WTC11 (cell line): ENCODE results near the gene DSTYK. TPM values are rescaled to one million over a fixed set of nuclear protein-coding genes. Genes with fewer than 3 reads are reported as not detected.

ENCODE experiments used
- ATAC-seq: fragments of 200-7000 bp; cut with Tn5 transposase; 2 replicates; pipeline ENCODE4 v1.10.0; 2021; ENCODE audit warnings: mild to moderate bottlenecking, moderate library complexity
- CTCF ChIA-PET: fragments of 300-600 bp; sonication (Branson Sonifier 250); formaldehyde crosslinking; loops from one replicate; lab custom pipeline; 2021; ENCODE audit warnings: antibody characterized with exemption; lab: Charles Lee
- POLR2A ChIA-PET: fragments of 350-600 bp; sonication (Branson Sonifier 250); formaldehyde crosslinking; loops from one replicate; lab custom pipeline; 2021; ENCODE audit warnings: antibody characterized with exemption; lab: Charles Lee
- DNase-seq: peaks from one replicate; pipeline ENCODE4 v3.0.0; 2021; ENCODE audit warnings: low spot score
- H3K27ac Mint-ChIP-seq: 2 replicates; pipeline ENCODE4 v1.8.0; 2021; ENCODE audit warnings: mixed read lengths
- H3K27me3 Mint-ChIP-seq: 2 replicates; pipeline ENCODE4 v1.8.0; 2021; ENCODE audit warnings: low read depth, mild to moderate bottlenecking, moderate library complexity, mixed read lengths
- H3K36me3 Mint-ChIP-seq: 2 replicates; pipeline ENCODE4 v1.8.0; 2021; ENCODE audit warnings: mixed read lengths
- H3K4me1 Mint-ChIP-seq: 2 replicates; pipeline ENCODE4 v1.8.0; 2022; ENCODE audit warnings: mixed read lengths
- H3K4me3 Mint-ChIP-seq: 2 replicates; pipeline ENCODE4 v1.8.0; 2021; ENCODE audit warnings: mild to moderate bottlenecking, moderate library complexity, mixed read lengths
- H3K9me3 Mint-ChIP-seq: 2 replicates; pipeline ENCODE4 v1.8.0; 2021; ENCODE audit warnings: mixed read lengths
- CBFB ChIP-seq: sonication (generic); formaldehyde crosslinking; IDR thresholded peaks from 2 replicates; pipeline ENCODE4 v1.8.1; 2022; ENCODE audit warnings: mild to moderate bottlenecking, low read depth, missing genetic modification reagents
- CREB1 ChIP-seq: sonication (generic); formaldehyde crosslinking; IDR thresholded peaks from 2 replicates; pipeline ENCODE4 v1.8.0; 2023; ENCODE audit warnings: mild to moderate bottlenecking, missing genetic modification reagents
- E2F1 ChIP-seq: sonication (generic); formaldehyde crosslinking; IDR thresholded peaks from 2 replicates; pipeline ENCODE4 v1.8.0; 2022; ENCODE audit warnings: mild to moderate bottlenecking, missing genetic modification reagents
- ETV6 ChIP-seq: sonication (generic); formaldehyde crosslinking; IDR thresholded peaks from 2 replicates; pipeline ENCODE4 v1.8.1; 2022; ENCODE audit warnings: mild to moderate bottlenecking, missing genetic modification reagents
- GTF2I ChIP-seq: fragments of 250-450 bp; sonication (Bioruptor Pico); conservative IDR thresholded peaks from 2 replicates; pipeline ENCODE4 v1.4.0; 2021; ENCODE audit warnings: mild to moderate bottlenecking
- HMGXB4 ChIP-seq: sonication (generic); formaldehyde crosslinking; IDR thresholded peaks from 2 replicates; pipeline ENCODE4 v1.8.1; 2023; ENCODE audit warnings: mild to moderate bottlenecking, moderate library complexity, missing genetic modification reagents
- MAX ChIP-seq: sonication (generic); formaldehyde crosslinking; IDR thresholded peaks from 2 replicates; pipeline ENCODE4 v1.8.0; 2022; ENCODE audit warnings: mild to moderate bottlenecking, missing genetic modification reagents
- NFATC4 ChIP-seq: fragments of 250-450 bp; sonication (Bioruptor Pico); IDR thresholded peaks from 2 replicates; pipeline ENCODE4 v1.9.0; 2021; ENCODE audit warnings: mild to moderate bottlenecking
- NFYB ChIP-seq: sonication (generic); formaldehyde crosslinking; conservative IDR thresholded peaks from 2 replicates; pipeline ENCODE4 v1.8.0; 2022; ENCODE audit warnings: low read depth, missing genetic modification reagents
- PRRX2 ChIP-seq: fragments of 250-450 bp; sonication (Bioruptor Pico); IDR thresholded peaks from 2 replicates; pipeline ENCODE4 v1.8.0; 2021; ENCODE audit warnings: mild to moderate bottlenecking
- RELA ChIP-seq: sonication (generic); formaldehyde crosslinking; IDR thresholded peaks from 2 replicates; pipeline ENCODE4 v1.8.1; 2022; ENCODE audit warnings: missing genetic modification reagents, mild to moderate bottlenecking, borderline replicate concordance
- TEAD1 ChIP-seq: sonication (generic); formaldehyde crosslinking; IDR thresholded peaks from 2 replicates; pipeline ENCODE4 v1.8.0; 2022; ENCODE audit warnings: mild to moderate bottlenecking, missing genetic modification reagents
- TP53 ChIP-seq: sonication (generic); formaldehyde crosslinking; IDR thresholded peaks from 2 replicates; pipeline ENCODE4 v1.8.1; 2023; ENCODE audit warnings: mild to moderate bottlenecking, missing genetic modification reagents
- ZNF121 ChIP-seq: sonication (generic); formaldehyde crosslinking; IDR thresholded peaks from 2 replicates; pipeline ENCODE4 v1.8.0; 2023; ENCODE audit warnings: missing genetic modification reagents
- ZNF138 ChIP-seq: sonication (generic); formaldehyde crosslinking; conservative IDR thresholded peaks from 2 replicates; pipeline ENCODE4 v1.8.1; 2022; ENCODE audit warnings: mild to moderate bottlenecking, moderate library complexity, missing genetic modification reagents
- ZNF416 ChIP-seq: fragments of 250-450 bp; sonication (Bioruptor Pico); IDR thresholded peaks from 2 replicates; pipeline ENCODE4 v1.9.0; 2021; ENCODE audit warnings: mild to moderate bottlenecking, inconsistent platforms
- ZNF423 ChIP-seq: fragments of 250-450 bp; sonication (Bioruptor Pico); IDR thresholded peaks from 2 replicates; pipeline ENCODE4 v2.1.2; 2022; ENCODE audit warnings: mild to moderate bottlenecking, moderate library complexity
- total RNA-seq: library from RNA; stranded (reverse); gene quantifications from 3 replicates; pipeline ENCODE4 v1.2.3, GENCODE V29; 2021
- TF ChIP-seq, protein P1 (sequence below): sonication (generic); formaldehyde crosslinking; IDR thresholded peaks from 2 replicates; pipeline ENCODE4 v1.8.0; 2022; ENCODE audit warnings: mild to moderate bottlenecking, missing genetic modification reagents
- TF ChIP-seq, protein P2 (sequence below): sonication (generic); formaldehyde crosslinking; IDR thresholded peaks from 2 replicates; pipeline ENCODE4 v1.8.0; 2022; ENCODE audit warnings: mild to moderate bottlenecking, missing genetic modification reagents
- TF ChIP-seq, protein P3 (sequence below): fragments of 250-450 bp; sonication (Bioruptor Pico); IDR thresholded peaks from 2 replicates; pipeline ENCODE4 v1.9.0; 2021; ENCODE audit warnings: moderate library complexity, mild to moderate bottlenecking, inconsistent platforms, borderline replicate concordance
- TF ChIP-seq, protein P4 (sequence below): fragments of 250-450 bp; sonication (Bioruptor Pico); IDR thresholded peaks from 2 replicates; pipeline ENCODE4 v1.9.0; 2021; ENCODE audit warnings: mild to moderate bottlenecking
- TF ChIP-seq, protein P5 (sequence below): sonication (generic); formaldehyde crosslinking; IDR thresholded peaks from 2 replicates; pipeline ENCODE4 v1.8.1; 2023; ENCODE audit warnings: mild to moderate bottlenecking, missing genetic modification reagents, moderate library complexity
- TF ChIP-seq, protein P6 (sequence below): sonication (generic); formaldehyde crosslinking; IDR thresholded peaks from 2 replicates; pipeline ENCODE4 v1.8.0; 2023; ENCODE audit warnings: mild to moderate bottlenecking, missing genetic modification reagents

The DSTYK gene
- total RNA-seq, 1 experiment from 2014 or later: 11.6 TPM

DNA sequence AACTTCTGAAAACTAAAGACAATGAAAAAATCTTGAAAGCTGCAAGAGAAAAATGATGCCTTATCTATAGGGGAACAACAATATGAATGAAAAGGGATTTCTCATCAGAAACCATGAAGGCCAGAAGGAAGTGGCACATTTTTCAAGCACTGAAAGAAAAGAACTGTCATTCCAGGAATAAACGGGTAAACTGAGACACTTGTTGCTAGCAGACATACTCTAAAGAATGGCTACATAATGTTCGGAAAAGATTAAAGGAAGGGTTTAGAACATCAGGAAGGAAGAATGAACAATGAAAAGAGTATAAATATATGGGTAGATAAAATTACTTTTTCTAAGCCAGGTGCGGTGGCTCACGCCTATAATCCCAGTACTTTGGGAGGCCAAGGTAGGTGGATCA, 104.2 kb downstream of the DSTYK start (continued):
- TF ChIP-seq, protein P1, sequence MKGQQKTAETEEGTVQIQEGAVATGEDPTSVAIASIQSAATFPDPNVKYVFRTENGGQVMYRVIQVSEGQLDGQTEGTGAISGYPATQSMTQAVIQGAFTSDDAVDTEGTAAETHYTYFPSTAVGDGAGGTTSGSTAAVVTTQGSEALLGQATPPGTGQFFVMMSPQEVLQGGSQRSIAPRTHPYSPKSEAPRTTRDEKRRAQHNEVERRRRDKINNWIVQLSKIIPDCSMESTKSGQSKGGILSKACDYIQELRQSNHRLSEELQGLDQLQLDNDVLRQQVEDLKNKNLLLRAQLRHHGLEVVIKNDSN (CRISPR knock-in tag): no peak
- no peak for TF ChIP-seq GTF2I (CRISPR knock-in tag)
- TF ChIP-seq, protein P2, sequence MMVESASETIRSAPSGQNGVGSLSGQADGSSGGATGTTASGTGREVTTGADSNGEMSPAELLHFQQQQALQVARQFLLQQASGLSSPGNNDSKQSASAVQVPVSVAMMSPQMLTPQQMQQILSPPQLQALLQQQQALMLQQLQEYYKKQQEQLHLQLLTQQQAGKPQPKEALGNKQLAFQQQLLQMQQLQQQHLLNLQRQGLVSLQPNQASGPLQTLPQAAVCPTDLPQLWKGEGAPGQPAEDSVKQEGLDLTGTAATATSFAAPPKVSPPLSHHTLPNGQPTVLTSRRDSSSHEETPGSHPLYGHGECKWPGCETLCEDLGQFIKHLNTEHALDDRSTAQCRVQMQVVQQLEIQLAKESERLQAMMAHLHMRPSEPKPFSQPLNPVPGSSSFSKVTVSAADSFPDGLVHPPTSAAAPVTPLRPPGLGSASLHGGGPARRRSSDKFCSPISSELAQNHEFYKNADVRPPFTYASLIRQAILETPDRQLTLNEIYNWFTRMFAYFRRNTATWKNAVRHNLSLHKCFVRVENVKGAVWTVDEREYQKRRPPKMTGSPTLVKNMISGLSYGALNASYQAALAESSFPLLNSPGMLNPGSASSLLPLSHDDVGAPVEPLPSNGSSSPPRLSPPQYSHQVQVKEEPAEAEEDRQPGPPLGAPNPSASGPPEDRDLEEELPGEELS (CRISPR knock-in tag): no peak
- TF ChIP-seq, protein P3, sequence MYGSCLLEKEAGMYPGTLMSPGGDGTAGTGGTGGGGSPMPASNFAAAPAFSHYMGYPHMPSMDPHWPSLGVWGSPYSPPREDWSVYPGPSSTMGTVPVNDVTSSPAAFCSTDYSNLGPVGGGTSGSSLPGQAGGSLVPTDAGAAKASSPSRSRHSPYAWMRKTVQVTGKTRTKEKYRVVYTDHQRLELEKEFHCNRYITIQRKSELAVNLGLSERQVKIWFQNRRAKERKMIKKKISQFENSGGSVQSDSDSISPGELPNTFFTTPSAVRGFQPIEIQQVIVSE (CRISPR knock-in tag): no peak

DNA sequence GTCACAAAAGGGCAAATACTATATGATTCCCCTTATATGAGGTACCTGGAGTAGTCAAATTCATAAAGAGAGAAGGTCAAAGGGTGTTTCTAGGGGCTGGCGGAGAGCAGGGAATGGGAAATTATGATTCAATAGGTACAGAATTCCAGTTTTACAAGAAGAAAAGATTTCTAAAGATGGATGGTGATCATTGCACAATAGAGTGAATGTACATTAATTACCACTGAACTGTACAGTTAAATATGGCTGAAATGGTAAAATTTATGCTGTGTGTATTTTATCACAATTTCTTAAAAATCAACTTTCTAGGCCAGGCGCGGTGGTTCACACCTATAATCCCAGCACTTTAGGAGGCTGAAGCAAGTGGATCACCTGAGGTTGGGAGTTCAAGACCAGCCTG, 109.1 kb downstream of the DSTYK start:
- Mint-ChIP-seq H3K27me3 (no peaks in the 10 kb centered on the region), H3K4me3 (no peak overlapping the region), H3K36me3 (peaks cover 82% of the 10 kb centered on the region), H3K4me1 (no peaks in the 10 kb centered on the region), H3K27ac (no peak overlapping the region), H3K9me3 (peaks cover 3% of the 10 kb centered on the region; the same call in 1 of the 2 replicates)
- ChIA-PET POLR2A (no interaction called here), CTCF (no interaction called here)
- ATAC-seq (no peak), DNase-seq (no peak)
- TF ChIP-seq PRRX2 (no peak), TEAD1 (CRISPR knock-in tag) (no peak), HMGXB4 (CRISPR knock-in tag) (no peak), E2F1 (CRISPR knock-in tag) (no peak), NFYB (CRISPR knock-in tag) (no peak), GTF2I (CRISPR knock-in tag) (no peak), ZNF138 (CRISPR knock-in tag) (no peak), ETV6 (no peak)
- TF ChIP-seq, protein P4, sequence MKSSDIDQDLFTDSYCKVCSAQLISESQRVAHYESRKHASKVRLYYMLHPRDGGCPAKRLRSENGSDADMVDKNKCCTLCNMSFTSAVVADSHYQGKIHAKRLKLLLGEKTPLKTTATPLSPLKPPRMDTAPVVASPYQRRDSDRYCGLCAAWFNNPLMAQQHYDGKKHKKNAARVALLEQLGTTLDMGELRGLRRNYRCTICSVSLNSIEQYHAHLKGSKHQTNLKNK (CRISPR knock-in tag): no peak

- POLR2A ChIA-PET: no interaction called here
- Mint-ChIP-seq H3K9me3 (no peaks in the 10 kb centered on the region), H3K4me3 (no peak overlapping the region), H3K4me1 (no peaks in the 10 kb centered on the region), H3K36me3 (peaks cover 82% of the 10 kb centered on the region), H3K27ac (no peak overlapping the region), H3K27me3 (no peaks in the 10 kb centered on the region)
- no peak for DNase-seq
- no peak for ATAC-seq
- CTCF ChIA-PET: no interaction called here
- TF ChIP-seq TP53 (CRISPR knock-in tag) (no peak), RELA (CRISPR knock-in tag) (no peak), MAX (CRISPR knock-in tag) (no peak), CREB1 (CRISPR knock-in tag) (no peak), NFYB (CRISPR knock-in tag) (no peak), NFATC4 (CRISPR knock-in tag) (no peak), CBFB (CRISPR knock-in tag) (no peak), ETV6 (no peak), ZNF416 (CRISPR knock-in tag) (no peak), ZNF423 (CRISPR knock-in tag) (no peak), ZNF121 (CRISPR knock-in tag) (no peak)
- TF ChIP-seq, protein P5, sequence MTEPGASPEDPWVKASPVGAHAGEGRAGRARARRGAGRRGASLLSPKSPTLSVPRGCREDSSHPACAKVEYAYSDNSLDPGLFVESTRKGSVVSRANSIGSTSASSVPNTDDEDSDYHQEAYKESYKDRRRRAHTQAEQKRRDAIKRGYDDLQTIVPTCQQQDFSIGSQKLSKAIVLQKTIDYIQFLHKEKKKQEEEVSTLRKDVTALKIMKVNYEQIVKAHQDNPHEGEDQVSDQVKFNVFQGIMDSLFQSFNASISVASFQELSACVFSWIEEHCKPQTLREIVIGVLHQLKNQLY (CRISPR knock-in tag): no peak
- TF ChIP-seq, protein P6, sequence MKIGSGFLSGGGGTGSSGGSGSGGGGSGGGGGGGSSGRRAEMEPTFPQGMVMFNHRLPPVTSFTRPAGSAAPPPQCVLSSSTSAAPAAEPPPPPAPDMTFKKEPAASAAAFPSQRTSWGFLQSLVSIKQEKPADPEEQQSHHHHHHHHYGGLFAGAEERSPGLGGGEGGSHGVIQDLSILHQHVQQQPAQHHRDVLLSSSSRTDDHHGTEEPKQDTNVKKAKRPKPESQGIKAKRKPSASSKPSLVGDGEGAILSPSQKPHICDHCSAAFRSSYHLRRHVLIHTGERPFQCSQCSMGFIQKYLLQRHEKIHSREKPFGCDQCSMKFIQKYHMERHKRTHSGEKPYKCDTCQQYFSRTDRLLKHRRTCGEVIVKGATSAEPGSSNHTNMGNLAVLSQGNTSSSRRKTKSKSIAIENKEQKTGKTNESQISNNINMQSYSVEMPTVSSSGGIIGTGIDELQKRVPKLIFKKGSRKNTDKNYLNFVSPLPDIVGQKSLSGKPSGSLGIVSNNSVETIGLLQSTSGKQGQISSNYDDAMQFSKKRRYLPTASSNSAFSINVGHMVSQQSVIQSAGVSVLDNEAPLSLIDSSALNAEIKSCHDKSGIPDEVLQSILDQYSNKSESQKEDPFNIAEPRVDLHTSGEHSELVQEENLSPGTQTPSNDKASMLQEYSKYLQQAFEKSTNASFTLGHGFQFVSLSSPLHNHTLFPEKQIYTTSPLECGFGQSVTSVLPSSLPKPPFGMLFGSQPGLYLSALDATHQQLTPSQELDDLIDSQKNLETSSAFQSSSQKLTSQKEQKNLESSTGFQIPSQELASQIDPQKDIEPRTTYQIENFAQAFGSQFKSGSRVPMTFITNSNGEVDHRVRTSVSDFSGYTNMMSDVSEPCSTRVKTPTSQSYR (CRISPR knock-in tag): no peak
Measured at GRCh38 chr1:205098242-205098641, 113.3 kb downstream of the DSTYK start.
